HepG2 (cell line): ENCODE results near the gene PSENEN. TPM values are rescaled to one million over a fixed set of nuclear protein-coding genes. Genes with fewer than 3 reads are reported as not detected.

ENCODE experiments used
- CHD4 ChIP-seq: fragments of 200-600 bp; sonication (generic); IDR thresholded peaks from 2 replicates; pipeline ENCODE4 v1.7.0; 2017; ENCODE audit warnings: mild to moderate bottlenecking, low read length, borderline replicate concordance
- FOXO1 ChIP-seq: sonication (generic); formaldehyde crosslinking; IDR thresholded peaks from 2 replicates; pipeline ENCODE4 v1.4.0; 2020; ENCODE audit warnings: missing genetic modification reagents
- HNRNPK ChIP-seq: fragments of 200-400 bp; formaldehyde crosslinking; IDR thresholded peaks from 2 replicates; pipeline ENCODE4 v1.6.1; 2018; ENCODE audit warnings: low read length, low read depth, moderate library complexity, mild to moderate bottlenecking; ENCODE audit not compliant: poor library complexity, severe bottlenecking
- HOXA3 ChIP-seq: sonication (generic); formaldehyde crosslinking; IDR thresholded peaks from 2 replicates; pipeline ENCODE4 v1.5.0; 2020; ENCODE audit warnings: missing genetic modification reagents
- MEIS2 ChIP-seq: sonication (generic); formaldehyde crosslinking; IDR thresholded peaks from 2 replicates; pipeline ENCODE4 v1.9.0; 2021; ENCODE audit warnings: mild to moderate bottlenecking, missing genetic modification reagents
- NFIC ChIP-seq: IDR thresholded peaks from 2 replicates; pipeline ENCODE4 v1.6.1; 2012; ENCODE audit warnings: mild to moderate bottlenecking, low read length, inconsistent platforms
- RARA ChIP-seq: IDR thresholded peaks from 2 replicates; pipeline ENCODE4 v1.6.1; 2016; ENCODE audit warnings: missing genetic modification reagents, missing compliant biosample characterization
- WIZ ChIP-seq: sonication (generic); formaldehyde crosslinking; IDR thresholded peaks from 2 replicates; pipeline ENCODE4 v1.5.1; 2020; ENCODE audit warnings: mild to moderate bottlenecking, missing genetic modification reagents
- ZBTB20 ChIP-seq: sonication (generic); formaldehyde crosslinking; IDR thresholded peaks from 2 replicates; pipeline ENCODE4 v1.8.1; 2023; ENCODE audit warnings: missing genetic modification reagents, low read depth, mild to moderate bottlenecking, borderline replicate concordance
- ZC3H13 ChIP-seq: sonication (generic); formaldehyde crosslinking; IDR thresholded peaks from 2 replicates; pipeline ENCODE4 v1.8.1; 2023; ENCODE audit warnings: mild to moderate bottlenecking, missing genetic modification reagents, moderate library complexity
- ZFX ChIP-seq: sonication (generic); formaldehyde crosslinking; IDR thresholded peaks from 2 replicates; pipeline ENCODE4 v1.4.0; 2020; ENCODE audit warnings: mild to moderate bottlenecking, low read depth, missing genetic modification reagents, moderate library complexity
- ZNF33A ChIP-seq: sonication (generic); formaldehyde crosslinking; IDR thresholded peaks from 2 replicates; pipeline ENCODE4 v1.5.1; 2020; ENCODE audit warnings: missing genetic modification reagents, mild to moderate bottlenecking, moderate library complexity, borderline replicate concordance
- ZNF468 ChIP-seq: sonication (generic); formaldehyde crosslinking; IDR thresholded peaks from 2 replicates; pipeline ENCODE4 v1.8.0; 2022; ENCODE audit warnings: mild to moderate bottlenecking, moderate library complexity, missing genetic modification reagents
- ZSCAN31 ChIP-seq: sonication (generic); formaldehyde crosslinking; IDR thresholded peaks from 2 replicates; pipeline ENCODE4 v1.5.0; 2020; ENCODE audit warnings: low read depth, mild to moderate bottlenecking, missing genetic modification reagents
- polyA plus RNA-seq, 8 experiments: library from polyadenylated mRNA; depleted of rRNA in 3 of 8; stranded (reverse) in 7 of 8; unstranded in 1 of 8; fragments of >200 nt; fragmentation: Illumina TruSeq in 4 of 8; extraction: Trizol in 4 of 8; gene quantifications; 2 replicates each; pipeline versions ENCODE4 v1.2.1 to v1.2.3, GENCODE V29; 2011 to 2016; ENCODE audit warnings: low read depth in 4 of 8, missing spikeins in 1 of 8, mixed read lengths in 1 of 8; ENCODE audit not compliant: insufficient read depth in 1 of 8
- total RNA-seq, 5 experiments: library from RNA; depleted of rRNA; stranded (reverse); fragments of >200 nt; fragmentation: Illumina TruSeq; extraction: Trizol; gene quantifications; 2 replicates each; pipeline ENCODE4 v1.2.3, GENCODE V29; 2016; ENCODE audit warnings: low read depth in 1 of 5
- TF ChIP-seq, protein P1 (sequence below): sonication (generic); IDR thresholded peaks from 2 replicates; pipeline ENCODE4 v1.6.1; 2016; ENCODE audit warnings: low read depth, borderline replicate concordance
- TF ChIP-seq, protein P2 (sequence below): sonication (generic); formaldehyde crosslinking; IDR thresholded peaks from 2 replicates; pipeline ENCODE4 v1.4.0; 2020; ENCODE audit warnings: missing genetic modification reagents
- TF ChIP-seq, protein P3 (sequence below): IDR thresholded peaks from 2 replicates; pipeline ENCODE4 v1.6.1; 2012; ENCODE audit warnings: inconsistent platforms
- TF ChIP-seq, protein P4 (sequence below): sonication (generic); formaldehyde crosslinking; IDR thresholded peaks from 2 replicates; pipeline ENCODE4 v1.4.0; 2020; ENCODE audit warnings: missing genetic modification reagents, mild to moderate bottlenecking, borderline replicate concordance
- TF ChIP-seq, protein P5 (sequence below): sonication (generic); formaldehyde crosslinking; IDR thresholded peaks from 2 replicates; pipeline ENCODE4 v1.5.0; 2020; ENCODE audit warnings: mild to moderate bottlenecking, missing genetic modification reagents, borderline replicate concordance

PSENEN gene
- total and polyA plus RNA-seq, 2 of the 13 experiments (the other 11 are each of a cell fraction or from before 2014, with no cell fraction given): 16.9 to 34.2 TPM

DNA sequence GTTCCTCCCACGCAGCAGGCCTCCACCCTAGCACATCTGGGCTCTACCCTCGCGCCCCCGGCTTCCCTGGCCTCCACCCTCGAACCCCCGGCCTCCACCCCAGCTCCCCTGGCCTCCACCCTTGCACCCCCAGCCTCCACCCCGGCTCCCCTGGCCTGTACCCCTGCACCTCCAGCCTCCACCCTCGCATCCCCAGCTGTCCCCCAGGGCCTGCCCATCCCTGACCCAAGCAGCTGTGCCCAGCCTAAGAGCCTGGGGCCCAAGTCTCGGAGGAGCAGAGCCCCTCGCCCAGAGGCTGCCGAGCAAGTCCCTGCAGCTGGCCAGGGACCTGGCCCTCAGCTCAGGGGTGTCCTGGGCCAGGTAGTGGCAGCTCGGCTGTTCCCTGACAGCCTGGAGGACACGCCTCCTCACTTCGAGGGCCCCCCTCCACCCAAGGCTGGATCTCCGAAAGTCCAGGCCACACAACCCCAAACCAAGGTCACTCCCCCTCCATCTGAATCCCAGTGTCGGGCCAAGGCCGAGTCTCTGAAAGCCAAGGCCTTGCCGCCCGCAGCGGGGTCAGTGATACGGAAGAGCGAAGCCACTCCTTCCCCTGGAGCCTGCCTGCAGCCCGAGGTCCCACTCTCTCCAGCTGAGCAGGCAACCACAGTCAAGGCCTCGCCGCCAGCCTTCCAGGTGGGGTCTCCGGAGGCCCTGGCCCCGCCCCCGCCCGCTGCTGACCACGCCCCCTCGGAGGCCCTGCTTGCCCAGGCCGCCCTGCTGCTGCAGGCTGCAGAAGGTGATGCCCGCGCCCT, 22.0 kb downstream of the PSENEN start (continued):
- TF ChIP-seq ZNF33A (CRISPR knock-in tag) (no peak), CHD4 (no peak), ZSCAN31 (CRISPR knock-in tag) (no peak), ZFX (CRISPR knock-in tag) (peak; percentile 81), HOXA3 (CRISPR knock-in tag) (peak; percentile 25; the same call in 1 of the 2 replicates), HNRNPK (no peak), MEIS2 (CRISPR knock-in tag) (peak; percentile 28; the same call in 1 of the 2 replicates), NFIC (no peak), FOXO1 (CRISPR knock-in tag) (0 out of 2 replicates have a peak, but pooled peaks have one; percentile 10), ZBTB20 (CRISPR knock-in tag) (no peak), RARA (peak; percentile 79), ZC3H13 (CRISPR knock-in tag) (no peak), WIZ (no peak), ZNF468 (no peak)
- TF ChIP-seq, protein P1, sequence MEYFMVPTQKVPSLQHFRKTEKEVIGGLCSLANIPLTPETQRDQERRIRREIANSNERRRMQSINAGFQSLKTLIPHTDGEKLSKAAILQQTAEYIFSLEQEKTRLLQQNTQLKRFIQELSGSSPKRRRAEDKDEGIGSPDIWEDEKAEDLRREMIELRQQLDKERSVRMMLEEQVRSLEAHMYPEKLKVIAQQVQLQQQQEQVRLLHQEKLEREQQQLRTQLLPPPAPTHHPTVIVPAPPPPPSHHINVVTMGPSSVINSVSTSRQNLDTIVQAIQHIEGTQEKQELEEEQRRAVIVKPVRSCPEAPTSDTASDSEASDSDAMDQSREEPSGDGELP: peak; percentile 27; the same call in 1 of the 2 replicates
- TF ChIP-seq, protein P2, sequence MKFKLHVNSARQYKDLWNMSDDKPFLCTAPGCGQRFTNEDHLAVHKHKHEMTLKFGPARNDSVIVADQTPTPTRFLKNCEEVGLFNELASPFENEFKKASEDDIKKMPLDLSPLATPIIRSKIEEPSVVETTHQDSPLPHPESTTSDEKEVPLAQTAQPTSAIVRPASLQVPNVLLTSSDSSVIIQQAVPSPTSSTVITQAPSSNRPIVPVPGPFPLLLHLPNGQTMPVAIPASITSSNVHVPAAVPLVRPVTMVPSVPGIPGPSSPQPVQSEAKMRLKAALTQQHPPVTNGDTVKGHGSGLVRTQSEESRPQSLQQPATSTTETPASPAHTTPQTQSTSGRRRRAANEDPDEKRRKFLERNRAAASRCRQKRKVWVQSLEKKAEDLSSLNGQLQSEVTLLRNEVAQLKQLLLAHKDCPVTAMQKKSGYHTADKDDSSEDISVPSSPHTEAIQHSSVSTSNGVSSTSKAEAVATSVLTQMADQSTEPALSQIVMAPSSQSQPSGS (CRISPR knock-in tag): no peak
- TF ChIP-seq, protein P3, sequence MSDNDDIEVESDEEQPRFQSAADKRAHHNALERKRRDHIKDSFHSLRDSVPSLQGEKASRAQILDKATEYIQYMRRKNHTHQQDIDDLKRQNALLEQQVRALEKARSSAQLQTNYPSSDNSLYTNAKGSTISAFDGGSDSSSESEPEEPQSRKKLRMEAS: 0 out of 2 replicates have a peak, but pooled peaks have one; percentile 12
- TF ChIP-seq, protein P4, sequence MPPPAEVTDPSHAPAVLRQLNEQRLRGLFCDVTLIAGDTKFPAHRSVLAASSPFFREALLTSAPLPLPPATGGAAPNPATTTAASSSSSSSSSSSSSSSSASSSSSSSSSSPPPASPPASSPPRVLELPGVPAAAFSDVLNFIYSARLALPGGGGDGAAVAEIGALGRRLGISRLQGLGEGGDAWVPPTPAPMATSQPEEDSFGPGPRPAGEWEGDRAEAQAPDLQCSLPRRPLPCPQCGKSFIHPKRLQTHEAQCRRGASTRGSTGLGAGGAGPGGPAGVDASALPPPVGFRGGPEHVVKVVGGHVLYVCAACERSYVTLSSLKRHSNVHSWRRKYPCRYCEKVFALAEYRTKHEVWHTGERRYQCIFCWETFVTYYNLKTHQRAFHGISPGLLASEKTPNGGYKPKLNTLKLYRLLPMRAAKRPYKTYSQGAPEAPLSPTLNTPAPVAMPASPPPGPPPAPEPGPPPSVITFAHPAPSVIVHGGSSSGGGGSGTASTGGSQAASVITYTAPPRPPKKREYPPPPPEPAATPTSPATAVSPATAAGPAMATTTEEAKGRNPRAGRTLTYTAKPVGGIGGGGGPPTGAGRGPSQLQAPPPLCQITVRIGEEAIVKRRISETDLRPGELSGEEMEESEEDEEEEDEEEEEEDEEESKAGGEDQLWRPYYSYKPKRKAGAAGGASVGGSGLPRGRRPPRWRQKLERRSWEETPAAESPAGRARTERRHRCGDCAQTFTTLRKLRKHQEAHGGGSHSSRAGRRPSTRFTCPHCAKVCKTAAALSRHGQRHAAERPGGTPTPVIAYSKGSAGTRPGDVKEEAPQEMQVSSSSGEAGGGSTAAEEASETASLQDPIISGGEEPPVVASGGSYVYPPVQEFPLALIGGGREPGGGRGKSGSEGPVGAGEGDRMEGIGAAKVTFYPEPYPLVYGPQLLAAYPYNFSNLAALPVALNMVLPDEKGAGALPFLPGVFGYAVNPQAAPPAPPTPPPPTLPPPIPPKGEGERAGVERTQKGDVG (CRISPR knock-in tag): peak; percentile 81; the same call in 1 of the 2 replicates
- TF ChIP-seq, protein P5, sequence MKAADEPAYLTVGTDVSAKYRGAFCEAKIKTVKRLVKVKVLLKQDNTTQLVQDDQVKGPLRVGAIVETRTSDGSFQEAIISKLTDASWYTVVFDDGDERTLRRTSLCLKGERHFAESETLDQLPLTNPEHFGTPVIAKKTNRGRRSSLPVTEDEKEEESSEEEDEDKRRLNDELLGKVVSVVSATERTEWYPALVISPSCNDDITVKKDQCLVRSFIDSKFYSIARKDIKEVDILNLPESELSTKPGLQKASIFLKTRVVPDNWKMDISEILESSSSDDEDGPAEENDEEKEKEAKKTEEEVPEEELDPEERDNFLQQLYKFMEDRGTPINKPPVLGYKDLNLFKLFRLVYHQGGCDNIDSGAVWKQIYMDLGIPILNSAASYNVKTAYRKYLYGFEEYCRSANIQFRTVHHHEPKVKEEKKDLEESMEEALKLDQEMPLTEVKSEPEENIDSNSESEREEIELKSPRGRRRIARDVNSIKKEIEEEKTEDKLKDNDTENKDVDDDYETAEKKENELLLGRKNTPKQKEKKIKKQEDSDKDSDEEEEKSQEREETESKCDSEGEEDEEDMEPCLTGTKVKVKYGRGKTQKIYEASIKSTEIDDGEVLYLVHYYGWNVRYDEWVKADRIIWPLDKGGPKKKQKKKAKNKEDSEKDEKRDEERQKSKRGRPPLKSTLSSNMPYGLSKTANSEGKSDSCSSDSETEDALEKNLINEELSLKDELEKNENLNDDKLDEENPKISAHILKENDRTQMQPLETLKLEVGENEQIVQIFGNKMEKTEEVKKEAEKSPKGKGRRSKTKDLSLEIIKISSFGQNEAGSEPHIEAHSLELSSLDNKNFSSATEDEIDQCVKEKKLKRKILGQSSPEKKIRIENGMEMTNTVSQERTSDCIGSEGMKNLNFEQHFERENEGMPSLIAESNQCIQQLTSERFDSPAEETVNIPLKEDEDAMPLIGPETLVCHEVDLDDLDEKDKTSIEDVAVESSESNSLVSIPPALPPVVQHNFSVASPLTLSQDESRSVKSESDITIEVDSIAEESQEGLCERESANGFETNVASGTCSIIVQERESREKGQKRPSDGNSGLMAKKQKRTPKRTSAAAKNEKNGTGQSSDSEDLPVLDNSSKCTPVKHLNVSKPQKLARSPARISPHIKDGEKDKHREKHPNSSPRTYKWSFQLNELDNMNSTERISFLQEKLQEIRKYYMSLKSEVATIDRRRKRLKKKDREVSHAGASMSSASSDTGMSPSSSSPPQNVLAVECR: peak; percentile 38; the same call in 1 of the 2 replicates
